K562 (cell line): ENCODE results near the gene DPYSL3. TPM values are rescaled to one million over a fixed set of nuclear protein-coding genes. Genes with fewer than 3 reads are reported as not detected.
"Not testable (repeated sequence)": the region's sequence is repeated elsewhere in the genome, so short reads cannot be mapped to it uniquely, and the experiment has no call there.

Experiments
- ATAC-seq: fragments of 200-7000 bp; cut with Tn5 transposase; 3 replicates; pipeline ENCODE4 v1.9.1; 2020; ENCODE audit warnings: moderate library complexity
- BruUV-seq: library from RNA; stranded (reverse); fragments of 400-500 nt; replicated peaks from 2 replicates; lab custom pipeline; 2021; lab: Mats Ljungman, UMichigan
- CTCF ChIA-PET: fragments of 300-600 bp; formaldehyde crosslinking; extraction: SDS; loops from one replicate; lab custom pipeline; 2021; ENCODE audit warnings: low intra/inter-chr PET ratio; lab: Yijun Ruan, JAX
- POLR2A ChIA-PET: fragments of 300-600, 350-650 bp; sonication (Branson Sonifier 250); formaldehyde crosslinking; extraction: SDS; loops from one replicate; lab custom pipeline; 2021; ENCODE audit warnings: antibody characterized with exemption, inconsistent platforms; lab: Yijun Ruan, JAX
- DNase-seq, 4 experiments: peaks; one replicate each; pipeline versions ENCODE4 v3.0.0 to v3.0.0-alpha.2; 2011 to 2018; ENCODE audit warnings: low spot score in 3 of 4, mixed read lengths in 3 of 4; ENCODE audit errors: extremely low read depth in 1 of 4
- FAIRE-seq: peaks from 2 replicates; lab custom pipeline; 2011; peaks lifted over from hg19 to GRCh38; lab: Jason Lieb, UNC
- H2AFZ ChIP-seq: 2 replicates; pipeline ENCODE4 v1.6.0; 2011; ENCODE audit warnings: low read depth, low read length, control low read depth, inconsistent platforms
- H3K27ac ChIP-seq: fragments of 200-600 bp; 3 replicates; pipeline ENCODE4 v1.8.0; 2011; ENCODE audit warnings: low read depth, mild to moderate bottlenecking, control low read depth, inconsistent platforms, low read length, moderate library complexity, mixed read lengths; ENCODE audit errors: extremely low read depth
- H3K27me3 ChIP-seq, 2 experiments: fragments of 300-600 bp in 1 of 2; 2 replicates in 1 of 2; 3 replicates in 1 of 2; pipeline versions ENCODE4 v1.6.0 to v1.8.0; 2011; ENCODE audit warnings: inconsistent platforms in 2 of 2, low read length in 2 of 2, mild to moderate bottlenecking in 1 of 2, mixed read lengths in 1 of 2, moderate library complexity in 1 of 2; ENCODE audit not compliant: control insufficient read depth in 2 of 2, insufficient read depth in 2 of 2
- H3K36me3 ChIP-seq: fragments of 300-600 bp; 3 replicates; pipeline ENCODE4 v1.8.0; 2011; ENCODE audit warnings: mild to moderate bottlenecking, low read length, inconsistent platforms; ENCODE audit not compliant: control insufficient read depth, insufficient read depth
- H3K4me1 ChIP-seq, 2 experiments: fragments of 200-600 bp in 1 of 2; replicated peaks in 1 of 2; 2 replicates in 1 of 2; 3 replicates in 1 of 2; pipeline versions ENCODE4 v1.5.1 to v1.8.0; 2011; ENCODE audit warnings: inconsistent platforms in 2 of 2, low read length in 2 of 2, mild to moderate bottlenecking in 1 of 2, mixed read lengths in 1 of 2, moderate library complexity in 1 of 2; ENCODE audit not compliant: control insufficient read depth in 2 of 2, insufficient read depth in 2 of 2
- H3K4me2 ChIP-seq: 2 replicates; pipeline ENCODE4 v1.6.1; 2011; ENCODE audit warnings: low read length, control low read depth, inconsistent platforms, mixed read lengths; ENCODE audit not compliant: insufficient read depth
- H3K4me3 ChIP-seq: fragments of 200-600 bp; sonication (generic), shearing (Covaris generic); 2 replicates; pipeline ENCODE4 v1.5.1; 2016; ENCODE audit warnings: control low read depth, inconsistent platforms
- H3K79me2 ChIP-seq: fragments of 200-600 bp; 3 replicates; pipeline ENCODE4 v1.8.0; 2011; ENCODE audit warnings: low read length, inconsistent platforms; ENCODE audit not compliant: control insufficient read depth, insufficient read depth
- H3K9ac ChIP-seq, 2 experiments: 2 replicates each; pipeline versions ENCODE4 v1.6.0 to v1.6.1; 2011; ENCODE audit warnings: low read depth in 2 of 2, low read length in 2 of 2, control low read depth in 1 of 2, inconsistent platforms in 1 of 2, mild to moderate bottlenecking in 1 of 2, mixed read lengths in 1 of 2; ENCODE audit not compliant: insufficient read depth in 1 of 2
- H3K9me1 ChIP-seq: one replicate; pipeline ENCODE4 v1.6.0; 2011; ENCODE audit warnings: inconsistent platforms, mild to moderate bottlenecking, low read length, moderate library complexity; ENCODE audit not compliant: control insufficient read depth, insufficient read depth
- H3K9me3 ChIP-seq: replicated peaks from 2 replicates; pipeline ENCODE4 v1.5.1; 2011; ENCODE audit warnings: low read depth, low read length, inconsistent platforms; ENCODE audit not compliant: control insufficient read depth, insufficient read depth
- H4K20me1 ChIP-seq: replicated peaks from 2 replicates; pipeline ENCODE4 v1.6.1; 2011; ENCODE audit warnings: low read length, inconsistent platforms, mixed read lengths; ENCODE audit not compliant: control insufficient read depth, insufficient read depth
- BHLHE40 ChIP-seq: IDR thresholded peaks from 2 replicates; pipeline ENCODE4 v1.6.1; 2011; ENCODE audit warnings: low read length, improper control_type of control experiment
- E2F4 ChIP-seq: sonication (generic); formaldehyde crosslinking; IDR thresholded peaks from 2 replicates; pipeline ENCODE4 v1.8.0; 2022; ENCODE audit warnings: mild to moderate bottlenecking, low read depth, missing genetic modification reagents
- FOXJ2 ChIP-seq: fragments of 200-800 bp; sonication (Bioruptor generic); IDR thresholded peaks from 2 replicates; pipeline ENCODE4 v1.6.1; 2016; ENCODE audit warnings: missing genetic modification characterization, missing compliant biosample characterization
- GABPB1 ChIP-seq: sonication (generic); formaldehyde crosslinking; IDR thresholded peaks from 2 replicates; pipeline ENCODE4 v1.8.0; 2022; ENCODE audit warnings: mild to moderate bottlenecking, missing genetic modification reagents
- HIVEP1 ChIP-seq: fragments of 250-450 bp; sonication (Bioruptor Pico); IDR thresholded peaks from 2 replicates; pipeline ENCODE4 v1.4.0; 2020; ENCODE audit warnings: mild to moderate bottlenecking
- PURB ChIP-seq: sonication (generic); formaldehyde crosslinking; IDR thresholded peaks from 2 replicates; pipeline ENCODE4 v1.9.0; 2021; ENCODE audit warnings: low read depth, mild to moderate bottlenecking, missing genetic modification reagents
- TRIM28 ChIP-seq: fragments of 450-650 bp; IDR thresholded peaks from 2 replicates; pipeline ENCODE4 v1.6.1; 2017
- WGBS: fragments of 100-300 bp; shearing (Covaris generic); methylation state at CpG from one replicate; pipeline ENCODE4 v1.1.6; 2016; ENCODE audit warnings: low coverage, mixed read lengths; ENCODE audit not compliant: insufficient coverage; ENCODE audit errors: missing lambda C conversion rate; 5-methylcytosine and 5-hydroxymethylcytosine counted together
- in situ Hi-C: fragments of 300-500 bp; cut with MboI; formaldehyde crosslinking; loops from 4 replicates; pipeline ENCODE4 v1.15.0; 2018; ENCODE audit warnings: inconsistent platforms, mixed read lengths
- intact Hi-C: fragments of 100-400 bp; cut with micrococcal nuclease; formaldehyde crosslinking; loops from 2 replicates; pipeline ENCODE4 v1.14.2; 2022
- polyA plus RNA-seq, 8 experiments: library from polyadenylated mRNA; depleted of rRNA in 4 of 8; stranded (reverse) in 5 of 8; unstranded in 3 of 8; fragments of >200 nt; fragmentation: Nextera tagmentation in 2 of 8; fragmentation: Illumina TruSeq in 1 of 8; extraction: Ambion mirVana in 2 of 8; extraction: Trizol in 1 of 8; gene quantifications; 2 replicates each; pipeline versions ENCODE4 v1.2.1 to v1.2.3, GENCODE V29; 2011 to 2014; ENCODE audit warnings: inconsistent platforms in 1 of 8, missing spikeins in 1 of 8
- total RNA-seq, 7 experiments: library from RNA; depleted of rRNA in 6 of 7; stranded (reverse); fragments of >200 nt in 6 of 7; fragmentation: Illumina TruSeq in 2 of 7; extraction: Trizol in 2 of 7; gene quantifications; 2 replicates each; pipeline versions ENCODE4 v1.2.1 to v1.2.3, GENCODE V29; 2011 to 2021; ENCODE audit warnings: low replicate concordance in 1 of 7
- TF ChIP-seq, protein P1 (sequence below): fragments of 450-650 bp; IDR thresholded peaks from 2 replicates; pipeline ENCODE4 v1.6.1; 2018; ENCODE audit not compliant: partially characterized antibody
- TF ChIP-seq, protein P2 (sequence below): fragments of 450-650 bp; IDR thresholded peaks from one replicate; pipeline ENCODE4 v1.6.1; 2018; ENCODE audit warnings: mild to moderate bottlenecking, moderate library complexity; ENCODE audit not compliant: partially characterized antibody

The DPYSL3 gene
- total and polyA plus RNA-seq, 9 of the 15 experiments (the other 6 are each of a cell fraction or from before 2014, with no cell fraction given) = 0.07 to 0.55 TPM; not detected in 7

GRCh38 chr5:147367381-147367780 lies 142.5 kb downstream of the DPYSL3 start:
- POLR2A ChIA-PET = not testable (repeated sequence)

DNA sequence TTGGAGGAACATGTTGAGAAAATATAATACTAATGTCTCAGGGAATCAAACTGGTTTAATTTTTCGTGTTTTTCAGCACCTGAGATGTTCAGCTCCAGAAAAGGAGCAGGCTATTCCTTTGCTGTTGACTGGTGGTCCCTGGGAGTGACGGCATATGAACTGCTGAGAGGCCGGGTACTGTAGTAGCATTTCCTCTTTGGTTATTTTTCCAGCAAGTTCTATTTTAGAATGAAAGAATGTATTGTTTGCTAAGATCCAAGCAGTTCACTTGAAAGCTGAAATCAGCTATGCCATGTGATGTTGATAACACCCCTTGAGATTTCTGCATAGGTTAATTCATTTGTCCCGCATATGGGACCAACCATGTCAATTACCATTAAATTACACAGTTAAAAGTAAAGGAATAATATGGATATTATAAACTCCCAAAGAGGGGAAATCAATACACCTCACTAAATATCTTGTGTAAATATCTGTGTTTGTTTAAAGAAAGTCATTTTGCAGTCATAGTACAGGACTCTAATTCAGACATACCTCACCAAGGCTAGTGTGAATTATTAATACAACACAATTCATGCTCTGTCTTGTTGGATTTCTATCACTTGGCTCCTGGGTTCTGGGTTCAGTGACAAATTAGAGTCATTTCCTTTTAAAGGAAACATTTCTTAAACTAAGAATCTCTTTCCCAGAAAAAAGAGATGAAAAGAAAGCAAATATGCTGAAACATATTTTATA lies 148.3 kb downstream of the DPYSL3 start:
- no peaks in the 10 kb centered on the region for H3K4me1 ChIP-seq
- no peaks in the 10 kb centered on the region for H4K20me1 ChIP-seq
- no peak for FAIRE-seq
- no TSS peak for BruUV-seq
- no peaks in the 10 kb centered on the region for H3K27me3 ChIP-seq
- no peaks in the 10 kb centered on the region for H3K36me3 ChIP-seq
- H3K9ac ChIP-seq = no peak overlapping the region
- WGBS = 0% methylated on average over 4 of the region's 4 CpGs
- H3K4me2 ChIP-seq = no peak overlapping the region
- no peak overlapping the region for H2AFZ ChIP-seq
- H3K9me3 ChIP-seq = no peaks in the 10 kb centered on the region
- ChIA-PET POLR2A (no interaction called here), CTCF (no interaction called here)
- no peak overlapping the region for H3K27ac ChIP-seq
- no peak overlapping the region for H3K4me3 ChIP-seq
- no peak for ATAC-seq
- intact Hi-C loops (no loop called here), in situ Hi-C loops (no loop called here)
- no peak for DNase-seq
- H3K9me1 ChIP-seq = no peaks in the 10 kb centered on the region
- no peaks in the 10 kb centered on the region for H3K79me2 ChIP-seq
- TF ChIP-seq HIVEP1 (CRISPR knock-in tag) = no peak
- TF ChIP-seq TRIM28 = no peak
- no peak for TF ChIP-seq GABPB1 (CRISPR knock-in tag)
- TF ChIP-seq, protein P1, sequence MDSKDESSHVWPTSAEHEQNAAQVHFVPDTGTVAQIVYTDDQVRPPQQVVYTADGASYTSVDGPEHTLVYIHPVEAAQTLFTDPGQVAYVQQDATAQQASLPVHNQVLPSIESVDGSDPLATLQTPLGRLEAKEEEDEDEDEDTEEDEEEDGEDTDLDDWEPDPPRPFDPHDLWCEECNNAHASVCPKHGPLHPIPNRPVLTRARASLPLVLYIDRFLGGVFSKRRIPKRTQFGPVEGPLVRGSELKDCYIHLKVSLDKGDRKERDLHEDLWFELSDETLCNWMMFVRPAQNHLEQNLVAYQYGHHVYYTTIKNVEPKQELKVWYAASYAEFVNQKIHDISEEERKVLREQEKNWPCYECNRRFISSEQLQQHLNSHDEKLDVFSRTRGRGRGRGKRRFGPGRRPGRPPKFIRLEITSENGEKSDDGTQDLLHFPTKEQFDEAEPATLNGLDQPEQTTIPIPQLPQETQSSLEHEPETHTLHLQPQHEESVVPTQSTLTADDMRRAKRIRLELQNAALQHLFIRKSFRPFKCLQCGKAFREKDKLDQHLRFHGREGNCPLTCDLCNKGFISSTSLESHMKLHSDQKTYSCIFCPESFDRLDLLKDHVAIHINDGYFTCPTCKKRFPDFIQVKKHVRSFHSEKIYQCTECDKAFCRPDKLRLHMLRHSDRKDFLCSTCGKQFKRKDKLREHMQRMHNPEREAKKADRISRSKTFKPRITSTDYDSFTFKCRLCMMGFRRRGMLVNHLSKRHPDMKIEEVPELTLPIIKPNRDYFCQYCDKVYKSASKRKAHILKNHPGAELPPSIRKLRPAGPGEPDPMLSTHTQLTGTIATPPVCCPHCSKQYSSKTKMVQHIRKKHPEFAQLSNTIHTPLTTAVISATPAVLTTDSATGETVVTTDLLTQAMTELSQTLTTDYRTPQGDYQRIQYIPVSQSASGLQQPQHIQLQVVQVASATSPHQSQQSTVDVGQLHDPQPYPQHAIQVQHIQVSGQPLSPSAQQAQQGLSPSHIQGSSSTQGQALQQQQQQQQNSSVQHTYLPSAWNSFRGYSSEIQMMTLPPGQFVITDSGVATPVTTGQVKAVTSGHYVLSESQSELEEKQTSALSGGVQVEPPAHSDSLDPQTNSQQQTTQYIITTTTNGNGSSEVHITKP = no peak
- TF ChIP-seq BHLHE40 = no peak
- TF ChIP-seq, protein P2, sequence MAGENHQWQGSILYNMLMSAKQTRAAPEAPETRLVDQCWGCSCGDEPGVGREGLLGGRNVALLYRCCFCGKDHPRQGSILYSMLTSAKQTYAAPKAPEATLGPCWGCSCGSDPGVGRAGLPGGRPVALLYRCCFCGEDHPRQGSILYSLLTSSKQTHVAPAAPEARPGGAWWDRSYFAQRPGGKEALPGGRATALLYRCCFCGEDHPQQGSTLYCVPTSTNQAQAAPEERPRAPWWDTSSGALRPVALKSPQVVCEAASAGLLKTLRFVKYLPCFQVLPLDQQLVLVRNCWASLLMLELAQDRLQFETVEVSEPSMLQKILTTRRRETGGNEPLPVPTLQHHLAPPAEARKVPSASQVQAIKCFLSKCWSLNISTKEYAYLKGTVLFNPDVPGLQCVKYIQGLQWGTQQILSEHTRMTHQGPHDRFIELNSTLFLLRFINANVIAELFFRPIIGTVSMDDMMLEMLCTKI = no peak
- no peak for TF ChIP-seq E2F4
- no peak for TF ChIP-seq FOXJ2 (tag)
- no peak for TF ChIP-seq PURB (CRISPR knock-in tag)

More at GRCh38 chr5:147367381-147367780, 142.5 kb downstream of the DPYSL3 start:
- H3K4me1 ChIP-seq, H3K9me3 ChIP-seq, H3K4me3 ChIP-seq, H3K36me3 ChIP-seq, H3K9ac ChIP-seq, H3K27me3 ChIP-seq, DNase-seq, H2AFZ ChIP-seq, in situ Hi-C loops, H3K79me2 ChIP-seq, H3K4me2 ChIP-seq, H3K27ac ChIP-seq, BruUV-seq, FAIRE-seq, intact Hi-C loops, H3K9me1 ChIP-seq, ATAC-seq, H4K20me1 ChIP-seq, CTCF ChIA-PET: not testable (repeated sequence)
- 2% methylated on average over 6 of the region's 6 CpGs for WGBS
